Heart left ventricle (tissue), 16 donors: ENCODE results near the gene NUP188. TPM values are rescaled to one million over a fixed set of nuclear protein-coding genes. Genes with fewer than 3 reads are reported as not detected.

Experiments
- ATAC-seq, 4 donors: fragments of 200-7000 bp; cut with Tn5 transposase; one replicate each; pipeline ENCODE4 v1.9.1; 2020 to 2022; ENCODE audit warnings: moderate library complexity in 4 of 4, mild to moderate bottlenecking in 3 of 4, moderate number of reproducible peaks in 1 of 4
- DNase-seq, 5 donors: peaks; one replicate each; pipeline ENCODE4 v3.0.0-alpha.2; 2020
- H3K27ac ChIP-seq, 12 donors: fragments of 200-600 bp; sonication (generic) in 4 of 12; one replicate each; pipeline versions ENCODE4 v1.5.0 to v1.8.0; 2016 to 2022; ENCODE audit warnings: mild to moderate bottlenecking in 2 of 12
- H3K27me3 ChIP-seq, 9 donors: fragments of 200-600 bp; sonication (generic) in 2 of 9; one replicate each; pipeline versions ENCODE4 v1.5.1 to v1.8.0; 2016 to 2022; ENCODE audit warnings: mild to moderate bottlenecking in 3 of 9
- H3K36me3 ChIP-seq, 9 donors: fragments of 200-600 bp; sonication (generic) in 2 of 9; one replicate each; pipeline versions ENCODE4 v1.5.0 to v1.8.0; 2018 to 2022; ENCODE audit warnings: mild to moderate bottlenecking in 2 of 9
- H3K4me1 ChIP-seq, 12 donors: fragments of 200-600 bp; sonication (generic) in 4 of 12; one replicate each; pipeline versions ENCODE4 v1.5.0 to v1.8.0; 2016 to 2022; ENCODE audit warnings: mild to moderate bottlenecking in 3 of 12
- H3K4me3 ChIP-seq, 12 donors: fragments of 200-600 bp; sonication (generic) in 4 of 12; one replicate each; pipeline versions ENCODE4 v1.5.0 to v1.8.0; 2017 to 2022; ENCODE audit warnings: mild to moderate bottlenecking in 9 of 12, moderate library complexity in 4 of 12
- H3K9me3 ChIP-seq, 12 donors: fragments of 200-600 bp; sonication (generic) in 4 of 12; one replicate each; pipeline versions ENCODE4 v1.5.0 to v1.8.0; 2016 to 2022; ENCODE audit warnings: mild to moderate bottlenecking in 1 of 12
- CTCF ChIP-seq, 12 donors: fragments of 200-600 bp; sonication (generic) in 4 of 12; IDR thresholded peaks; one replicate each; pipeline versions ENCODE4 v1.5.0 to v1.8.0; 2018 to 2022; ENCODE audit warnings: antibody characterized with exemption in 12 of 12, mild to moderate bottlenecking in 5 of 12
- POLR2A ChIP-seq, 2 donors: fragments of 450-650 bp; IDR thresholded peaks; one replicate each; pipeline ENCODE4 v1.6.1; 2017; ENCODE audit warnings: antibody characterized with exemption in 2 of 2, mild to moderate bottlenecking in 2 of 2, moderate library complexity in 2 of 2
- WGBS, 4 donors: extraction: QIAGEN DNeasy Blood & Tissue Kit in 2 of 4; methylation state at CpG; one replicate each; pipeline versions ENCODE4 v1.1.5 to v1.1.7; 2013 to 2018; 5-methylcytosine and 5-hydroxymethylcytosine counted together
- intact Hi-C, 10 donors: fragments of 100-400 bp; cut with DNase I; formaldehyde crosslinking; loops; one replicate each; pipeline versions ENCODE4 v1.11.1 to v1.14.2; 2022
- polyA plus RNA-seq, 2 donors: library from polyadenylated mRNA; stranded (reverse); fragments of 200-250 nt; gene quantifications; one replicate each; pipeline ENCODE4 v1.2.3, GENCODE V29; 2013
- total RNA-seq, 9 donors: library from RNA; depleted of rRNA in 2 of 9; stranded (reverse); fragments of >200 nt in 2 of 9; fragmentation: NEBNext Ultra II Directional in 3 of 9; extraction: Animal tissue kit (Norgen Biotek cat#: 25700) in 3 of 9; gene quantifications; one replicate each; pipeline versions ENCODE4 v1.1.0 to v1.2.4, GENCODE V29; 2016 to 2023
- donor health status: ischemic (EF 13 %, LVEDD 7.1; RV severe dilation, severe dysfunction).
- donor health status: healthy with polysubstance abuse.
- donor health status: DM: no; HTN: yes; CAD: no.
- donor health status: DM: no; HTN: no; CAD: no.
- donor health status: ischemic (EF 25% LVEDD 6.9; RV normal size, moderate dysfunction).
- donor health status: ischemic (EF 25% LVEDD 5.7; RV mildly dilated, moderate dysfunction).
- donor health status: healthy.
- donor health status: DM: yes; HTN: yes; CAD: no.
- donor health status: ischemic (EF 35%, LVEDD 5.7; RV mildly dilated, moderate dysfunction).
- donor health status: nonischemic (EF 11% LVEDD 7.7; RV severe dilation, severe dysfunction).
- donor health status: DM: yes; HTN: yes; CAD: no.
- donor health status: PGD.
- donor health status: ischemic (EF 29% LVEDD 5.4; RV normal size, mild dysfunction).
- donor health status: nonischemic (EF 23%, LVEDD 6.1; RV moderate dilation, normal function).

The NUP188 gene
- total and polyA plus RNA-seq, 11 donors = 10.6 to 35.1 (median 22.6) TPM

- no peaks in the 10 kb centered on the region for H3K9me3 ChIP-seq
- peaks cover 0 to 100% (median 98%) of the 10 kb centered on the region in 9 donors for H3K36me3 ChIP-seq
- H3K4me3 ChIP-seq = peak overlapping the region in 1 of 12 donors; percentile 7
- intact Hi-C loops = no loop called here
- TF ChIP-seq POLR2A (IDR thresholded peaks at IDR 0.05) = no peak
- H3K27me3 ChIP-seq = no peaks in the 10 kb centered on the region
- peaks cover 0 to 7% (median 0%) of the 10 kb centered on the region in 12 donors for H3K4me1 ChIP-seq
- DNase-seq (peak in 1 of 5 donors; percentile 48), ATAC-seq (peak; percentile 73 to 86 (median 77))
- peak overlapping the region in 6 of 12 donors; percentile 4 to 63 (median 50) for H3K27ac ChIP-seq
- whole genome bisulfite sequencing, 4 donors = 78 to 88% (median 84%) methylated on average over 5 of the region's 5 CpGs
Observed at GRCh38 chr9:128987805-128988204, 40.3 kb downstream of the NUP188 start.

GRCh38 chr9:128992995-128993394 lies 45.5 kb downstream of the NUP188 start:
- ATAC-seq (no peak), DNase-seq (no peak)
- Histone ChIP-seq H3K4me3 (no peak overlapping the region), H3K36me3 (peaks cover 0 to 100% (median 97%) of the 10 kb centered on the region in 9 donors), H3K27ac (no peak overlapping the region), H3K4me1 (peaks cover 0 to 4% (median 0%) of the 10 kb centered on the region in 12 donors), H3K9me3 (no peaks in the 10 kb centered on the region), H3K27me3 (no peaks in the 10 kb centered on the region)
- TF ChIP-seq POLR2A (IDR thresholded peaks at IDR 0.05) (no peak), CTCF (IDR thresholded peaks at IDR 0.05) (peak in 3 of 12 donors; percentile 9 to 18 (median 15))
- WGBS, 4 donors = 70 to 80% (median 78%) methylated on average over 6 to 7 of the region's 7 CpGs
- intact Hi-C loops = no loop called here

GRCh38 chr9:128995791-128996190 lies 48.3 kb downstream of the NUP188 start:
- DNase-seq (no peak), ATAC-seq (peak in 3 of 4 donors; percentile 26 to 62 (median 30))
- peaks cover 0 to 100% (median 97%) of the 10 kb centered on the region in 9 donors for H3K36me3 ChIP-seq
- H3K9me3 ChIP-seq = no peaks in the 10 kb centered on the region
- H3K4me3 ChIP-seq = no peak overlapping the region
- WGBS, 4 donors = 65 to 76% (median 69%) methylated on average over 5 of the region's 5 CpGs
- H3K27ac ChIP-seq = peak overlapping the region in 10 of 12 donors; percentile 22 to 51 (median 40)
- TF ChIP-seq POLR2A (IDR thresholded peaks at IDR 0.05) = no peak
- TF ChIP-seq CTCF (IDR thresholded peaks at IDR 0.05) = no peak
- intact Hi-C loops = no loop called here
- H3K4me1 ChIP-seq = peaks cover 0 to 4% (median 0%) of the 10 kb centered on the region in 12 donors
- no peaks in the 10 kb centered on the region for H3K27me3 ChIP-seq

- no peak overlapping the region for H3K4me3 ChIP-seq
- 82 to 94% (median 92%) methylated on average over 6 of the region's 6 CpGs for WGBS, 4 donors
- no peak for DNase-seq
- TF ChIP-seq POLR2A (IDR thresholded peaks at IDR 0.05) (no peak), CTCF (IDR thresholded peaks at IDR 0.05) (no peak)
- H3K36me3 ChIP-seq = peaks cover 0 to 100% (median 99%) of the 10 kb centered on the region in 9 donors
- ATAC-seq = no peak
- intact Hi-C loops = no loop called here
- no peak overlapping the region for H3K27ac ChIP-seq
- H3K9me3 ChIP-seq = no peaks in the 10 kb centered on the region
- H3K27me3 ChIP-seq = no peaks in the 10 kb centered on the region
- H3K4me1 ChIP-seq = peaks cover 0 to 4% (median 0%) of the 10 kb centered on the region in 12 donors
Observed at GRCh38 chr9:128998462-128998861, 51.0 kb downstream of the NUP188 start.
